Right cardiac atrium (tissue), 5 donors: ENCODE results near the gene DLK1. TPM values are rescaled to one million over a fixed set of nuclear protein-coding genes. Genes with fewer than 3 reads are reported as not detected.
A peak's percentile ranks its signal among the peaks of the same experiment; 100 is the strongest.

Source experiments
- ATAC-seq, 2 donors: fragments of 200-7000 bp; cut with Tn5 transposase; one replicate each; pipeline versions ENCODE4 v1.8.0 to v1.9.1; 2020; ENCODE audit warnings: moderate library complexity in 2 of 2, mild to moderate bottlenecking in 1 of 2
- DNase-seq, 3 donors: peaks; one replicate each; pipeline ENCODE4 v3.0.0-alpha.2; 2020
- H3K27ac ChIP-seq: one replicate; pipeline ENCODE4 v1.5.1; 2013; ENCODE audit warnings: mild to moderate bottlenecking, low read length, control low read depth, moderate library complexity
- H3K27me3 ChIP-seq: one replicate; pipeline ENCODE4 v1.6.1; 2013; ENCODE audit not compliant: control insufficient read depth, insufficient read depth
- H3K4me1 ChIP-seq: one replicate; pipeline ENCODE4 v1.6.1; 2013; ENCODE audit warnings: low read length; ENCODE audit not compliant: control insufficient read depth, insufficient read depth
- H3K4me3 ChIP-seq: one replicate; pipeline ENCODE4 v1.5.1; 2013; ENCODE audit warnings: low read length, control low read depth
- H3K9me3 ChIP-seq: one replicate; pipeline ENCODE4 v1.6.1; 2013; ENCODE audit warnings: low read length; ENCODE audit not compliant: control insufficient read depth
- WGBS: extraction: QIAGEN DNeasy Blood & Tissue Kit; methylation state at CpG from one replicate; pipeline ENCODE4 v1.1.7; 2013; 5-methylcytosine and 5-hydroxymethylcytosine counted together
- intact Hi-C, 4 donors: fragments of 100-400 bp; cut with DNase I; formaldehyde crosslinking; loops; one replicate each; pipeline versions ENCODE4 v1.11.0 to v1.14.0; 2022 to 2023
- polyA plus RNA-seq: library from polyadenylated mRNA; stranded (reverse); fragments of 200-250 nt; gene quantifications from one replicate; pipeline ENCODE4 v1.2.3, GENCODE V29; 2013
- total RNA-seq, 4 donors: library from RNA; stranded (reverse); fragmentation: NEBNext Ultra II Directional; extraction: Animal tissue kit (Norgen Biotek cat#: 25700); gene quantifications; one replicate each; pipeline ENCODE4 v1.2.1, GENCODE V29; 2021
- donor health status: healthy with polysubstance abuse.
- donor health status: DM: no; HTN: yes; CAD: no.
- donor health status: DM: no; HTN: no; CAD: no.
- donor health status: DM: no; HTN: yes; CAD: no; lungs with severe emphysema.
- donor health status: DM: yes; HTN: yes; CAD: no.

The DLK1 gene
- total and polyA plus RNA-seq, 5 donors, result 0.07 TPM; not detected in 4

GRCh38 chr14:100693877-100694578 lies 32.7 kb upstream of the DLK1 start:
- WGBS, result 89% methylated on average over 20 of the region's 23 CpGs
- ATAC-seq, result no peak
- H3K27ac ChIP-seq, result no peak overlapping the region
- intact Hi-C loops, result no loop called here
- no peak overlapping the region for H3K4me3 ChIP-seq
- H3K4me1 ChIP-seq, result no peaks in the 10 kb centered on the region
- no peaks in the 10 kb centered on the region for H3K9me3 ChIP-seq
- DNase-seq, result no peak
- no peaks in the 10 kb centered on the region for H3K27me3 ChIP-seq

GRCh38 chr14:100694579-100695422 lies 31.9 kb upstream of the DLK1 start:
- Histone ChIP-seq H3K4me1 (no peaks in the 10 kb centered on the region), H3K27ac (no peak overlapping the region), H3K4me3 (no peak overlapping the region), H3K27me3 (no peaks in the 10 kb centered on the region), H3K9me3 (no peaks in the 10 kb centered on the region)
- intact Hi-C loops, result no loop called here
- ATAC-seq (no peak), DNase-seq (no peak)
- 76% methylated on average over 17 of the region's 17 CpGs for WGBS

GRCh38 chr14:100695423-100695738 lies 31.3 kb upstream of the DLK1 start:
- ATAC-seq, result no peak
- DNase-seq, result no peak
- no peak overlapping the region for H3K27ac ChIP-seq
- intact Hi-C loops, result no loop called here
- no peaks in the 10 kb centered on the region for H3K27me3 ChIP-seq
- no peaks in the 10 kb centered on the region for H3K9me3 ChIP-seq
- H3K4me1 ChIP-seq, result no peaks in the 10 kb centered on the region
- no peak overlapping the region for H3K4me3 ChIP-seq
- 39% methylated on average over 13 of the region's 13 CpGs for WGBS

- H3K9me3 ChIP-seq, result no peaks in the 10 kb centered on the region
- no peak for DNase-seq
- H3K27ac ChIP-seq, result no peak overlapping the region
- intact Hi-C loops, result no loop called here
- no peak for ATAC-seq
- 59% methylated on average over 13 of the region's 13 CpGs for WGBS
- H3K27me3 ChIP-seq, result no peaks in the 10 kb centered on the region
- no peak overlapping the region for H3K4me3 ChIP-seq
- no peaks in the 10 kb centered on the region for H3K4me1 ChIP-seq
These were observed 30.7 kb upstream of the DLK1 start for GRCh38 chr14:100696008-100696407.

- DNase-seq, result peak in 1 of 3 donors; percentile 50
- whole genome bisulfite sequencing, result 42% methylated on average over 11 of the region's 11 CpGs
- intact Hi-C loops, result no loop called here
- Histone ChIP-seq H3K27ac (no peak overlapping the region), H3K4me3 (no peak overlapping the region), H3K27me3 (no peaks in the 10 kb centered on the region), H3K9me3 (no peaks in the 10 kb centered on the region), H3K4me1 (no peaks in the 10 kb centered on the region)
- peak in 1 of 2 donors; percentile 19 for ATAC-seq
These were observed 30.1 kb upstream of the DLK1 start for GRCh38 chr14:100696590-100696989.

GRCh38 chr14:100698066-100698465 lies 28.6 kb upstream of the DLK1 start:
- H3K9me3 ChIP-seq, result no peaks in the 10 kb centered on the region
- H3K27me3 ChIP-seq, result no peaks in the 10 kb centered on the region
- no peaks in the 10 kb centered on the region for H3K4me1 ChIP-seq
- 78% methylated on average over 10 of the region's 10 CpGs for WGBS
- ATAC-seq (no peak), DNase-seq (peak in 1 of 3 donors; percentile 7)
- no peak overlapping the region for H3K4me3 ChIP-seq
- no peak overlapping the region for H3K27ac ChIP-seq
- intact Hi-C loops, result no loop called here

GRCh38 chr14:100698666-100699448 lies 27.8 kb upstream of the DLK1 start:
- DNase-seq, result peak in 1 of 3 donors; percentile 11
- no peaks in the 10 kb centered on the region for H3K27me3 ChIP-seq

GRCh38 chr14:100701314-100701713 lies 25.4 kb upstream of the DLK1 start:
- Histone ChIP-seq H3K27me3 (no peaks in the 10 kb centered on the region), H3K27ac (no peak overlapping the region), H3K9me3 (no peaks in the 10 kb centered on the region), H3K4me3 (no peak overlapping the region), H3K4me1 (no peaks in the 10 kb centered on the region)
- 75% methylated on average over 6 of the region's 6 CpGs for WGBS
- intact Hi-C loops, result no loop called here
- ATAC-seq (no peak), DNase-seq (no peak)

More at GRCh38 chr14:100698666-100699448, 27.8 kb upstream of the DLK1 start:
- Histone ChIP-seq H3K9me3 (no peaks in the 10 kb centered on the region), H3K4me1 (no peaks in the 10 kb centered on the region), H3K4me3 (no peak overlapping the region), H3K27ac (no peak overlapping the region)
- 75% methylated on average over 16 of the region's 16 CpGs for WGBS
- intact Hi-C loops, result no loop called here
- no peak for ATAC-seq

GRCh38 chr14:100702590-100702989 lies 24.1 kb upstream of the DLK1 start:
- ATAC-seq (no peak), DNase-seq (peak in 1 of 3 donors; percentile 2)
- H3K4me3 ChIP-seq, result no peak overlapping the region
- no peak overlapping the region for H3K27ac ChIP-seq
- 87% methylated on average over 8 of the region's 8 CpGs for WGBS
- no peaks in the 10 kb centered on the region for H3K27me3 ChIP-seq
- intact Hi-C loops, result no loop called here
- no peaks in the 10 kb centered on the region for H3K9me3 ChIP-seq
- no peaks in the 10 kb centered on the region for H3K4me1 ChIP-seq

GRCh38 chr14:100703386-100704220 lies 23.1 kb upstream of the DLK1 start:
- Histone ChIP-seq H3K4me1 (no peaks in the 10 kb centered on the region), H3K9me3 (no peaks in the 10 kb centered on the region), H3K4me3 (no peak overlapping the region), H3K27ac (no peak overlapping the region), H3K27me3 (no peaks in the 10 kb centered on the region)
- ATAC-seq (no peak), DNase-seq (peak in 1 of 3 donors; percentile 32)
- WGBS, result 85% methylated on average over 24 of the region's 24 CpGs
- intact Hi-C loops, result no loop called here
